Liver (tissue), 9 donors: ENCODE data around the gene LDLR. TPM values are rescaled to one million over a fixed set of nuclear protein-coding genes. Genes with fewer than 3 reads are reported as not detected.
A peak's percentile ranks its signal among the peaks of the same experiment; 100 is the strongest.
"Not testable (repeated sequence)": the region's sequence is repeated elsewhere in the genome, so short reads cannot be mapped to it uniquely, and the experiment has no call there.

Source experiments
- DNase-seq: peaks from one replicate; pipeline ENCODE4 v3.0.0-alpha.2; 2017; ENCODE audit warnings: low spot score
- H3K27ac ChIP-seq, 2 donors: one replicate each; pipeline ENCODE4 v1.7.0; 2013; ENCODE audit warnings: inconsistent platforms in 2 of 2, low read length in 2 of 2, control low read depth in 1 of 2, low read depth in 1 of 2, mild to moderate bottlenecking in 1 of 2
- H3K27me3 ChIP-seq, 4 donors: one replicate each; pipeline versions ENCODE4 v1.6.1 to v1.7.0; 2013; ENCODE audit warnings: low read length in 3 of 4, inconsistent platforms in 1 of 4, mild to moderate bottlenecking in 1 of 4, moderate library complexity in 1 of 4; ENCODE audit not compliant: control insufficient read depth in 4 of 4, insufficient read depth in 4 of 4
- H3K36me3 ChIP-seq, 4 donors: one replicate each; pipeline versions ENCODE4 v1.6.1 to v1.7.0; 2013; ENCODE audit warnings: low read length in 3 of 4, mild to moderate bottlenecking in 3 of 4, low read depth in 1 of 4, moderate library complexity in 1 of 4; ENCODE audit not compliant: control insufficient read depth in 4 of 4, insufficient read depth in 3 of 4
- H3K4me1 ChIP-seq, 4 donors: one replicate each; pipeline versions ENCODE4 v1.6.1 to v1.7.0; 2013; ENCODE audit warnings: low read length in 3 of 4, mild to moderate bottlenecking in 3 of 4, moderate library complexity in 1 of 4; ENCODE audit not compliant: control insufficient read depth in 4 of 4, insufficient read depth in 4 of 4
- H3K4me3 ChIP-seq, 3 donors: one replicate each; pipeline versions ENCODE4 v1.6.1 to v1.7.0; 2013; ENCODE audit warnings: low read length in 3 of 3, control low read depth in 1 of 3, low read depth in 1 of 3, mild to moderate bottlenecking in 1 of 3
- H3K9ac ChIP-seq, 2 donors: one replicate each; pipeline ENCODE4 v1.7.0; 2013; ENCODE audit warnings: low read length in 2 of 2, mild to moderate bottlenecking in 2 of 2, moderate library complexity in 2 of 2, control low read depth in 1 of 2, low read depth in 1 of 2
- H3K9me3 ChIP-seq, 4 donors: one replicate each; pipeline versions ENCODE4 v1.6.1 to v1.7.0; 2013; ENCODE audit warnings: low read length in 3 of 4; ENCODE audit not compliant: control insufficient read depth in 4 of 4
- ATF3 ChIP-seq: IDR thresholded peaks from 2 replicates; pipeline ENCODE4 v1.6.1; 2016; ENCODE audit warnings: antibody characterized with exemption
- CTCF ChIP-seq: fragments of 150-350 bp; IDR thresholded peaks from 2 replicates; pipeline ENCODE4 v1.5.1; 2017; ENCODE audit warnings: improper control_type of control experiment, low read depth, low read length; ENCODE audit not compliant: missing input control
- EGR1 ChIP-seq, 2 donors: IDR thresholded peaks; 2 replicates each; pipeline ENCODE4 v1.6.1; 2016 to 2018; ENCODE audit warnings: antibody characterized with exemption in 2 of 2, low read depth in 2 of 2
- FOXA1 ChIP-seq: IDR thresholded peaks from 2 replicates; pipeline ENCODE4 v1.6.1; 2016; ENCODE audit warnings: antibody characterized with exemption
- FOXA2 ChIP-seq: IDR thresholded peaks from 2 replicates; pipeline ENCODE4 v1.6.1; 2016; ENCODE audit warnings: antibody characterized with exemption
- GABPA ChIP-seq, 2 donors: IDR thresholded peaks in 1 of 2; conservative IDR thresholded peaks in 1 of 2; 2 replicates each; pipeline ENCODE4 v1.6.1; 2016; ENCODE audit warnings: antibody characterized with exemption in 2 of 2, mild to moderate bottlenecking in 1 of 2, moderate library complexity in 1 of 2
- HNF4A ChIP-seq, 2 donors: conservative IDR thresholded peaks; 2 replicates each; pipeline ENCODE4 v1.6.1; 2016; ENCODE audit warnings: antibody characterized with exemption in 2 of 2, mild to moderate bottlenecking in 2 of 2
- REST ChIP-seq: IDR thresholded peaks from 2 replicates; pipeline ENCODE4 v1.6.1; 2016; ENCODE audit warnings: antibody characterized with exemption, mild to moderate bottlenecking
- RXRA ChIP-seq, 2 donors: IDR thresholded peaks; 2 replicates each; pipeline ENCODE4 v1.6.1; 2017 to 2018; ENCODE audit warnings: antibody characterized with exemption in 2 of 2, mild to moderate bottlenecking in 1 of 2
- SP1 ChIP-seq: IDR thresholded peaks from 2 replicates; pipeline ENCODE4 v1.6.1; 2018; ENCODE audit warnings: antibody characterized with exemption, mild to moderate bottlenecking
- TAF1 ChIP-seq: conservative IDR thresholded peaks from 2 replicates; pipeline ENCODE4 v1.6.1; 2016; ENCODE audit warnings: antibody characterized with exemption, mild to moderate bottlenecking
- YY1 ChIP-seq: IDR thresholded peaks from 2 replicates; pipeline ENCODE4 v1.6.1; 2016; ENCODE audit warnings: antibody characterized with exemption, mild to moderate bottlenecking
- ZBTB33 ChIP-seq: IDR thresholded peaks from 2 replicates; pipeline ENCODE4 v1.6.1; 2016; ENCODE audit warnings: antibody characterized with exemption
- WGBS: extraction: QIAGEN DNeasy Blood & Tissue Kit; methylation state at CpG from one replicate; pipeline ENCODE4 v1.1.7; 2013; 5-methylcytosine and 5-hydroxymethylcytosine counted together
- polyA plus RNA-seq, 2 donors: library from polyadenylated mRNA; stranded (reverse) in 1 of 2; unstranded in 1 of 2; fragments of 200-250 nt in 1 of 2; fragments of >200 nt in 1 of 2; fragmentation: Nextera tagmentation in 1 of 2; extraction: Ambion mirVana in 1 of 2; gene quantifications; one replicate each; pipeline versions ENCODE4 v1.2.1 to v1.2.3, GENCODE V29; 2013 to 2015
- total RNA-seq, 2 donors: library from RNA; depleted of rRNA; stranded (reverse); fragments of >200 nt; gene quantifications; one replicate each; pipeline ENCODE4 v1.2.3, GENCODE V29; 2014
- donor health status: healthy.
- donor health status: healthy.
- donor health status: healthy.
- donor health status: healthy.
- donor health status: healthy.

Gene LDLR
- total and polyA plus RNA-seq, 4 donors: 17.3 to 141 (median 63.9) TPM

- TF ChIP-seq TAF1: no peak
Observed at GRCh38 chr19:11159598-11160439, 70.6 kb downstream of the LDLR start (continued).

GRCh38 chr19:11160440-11160768 lies 71.1 kb downstream of the LDLR start:
- DNase-seq, H3K36me3 ChIP-seq, H3K27me3 ChIP-seq, H3K4me3 ChIP-seq, H3K9me3 ChIP-seq, H3K9ac ChIP-seq: not testable (repeated sequence)
- Histone ChIP-seq H3K4me1 (peaks cover 1 to 37% (median 25%) of the 10 kb centered on the region in 4 donors), H3K27ac (peak overlapping the region; percentile 94 to 97)
- WGBS: 96% methylated on average over 2 of the region's 2 CpGs

- Histone ChIP-seq H3K4me1 (peaks cover 0 to 26% (median 11%) of the 10 kb centered on the region in 4 donors), H3K4me3 (no peak overlapping the region), H3K9ac (no peak overlapping the region), H3K9me3 (no peaks in the 10 kb centered on the region), H3K27me3 (no peaks in the 10 kb centered on the region), H3K36me3 (peaks cover 0 to 15% (median 8%) of the 10 kb centered on the region in 4 donors), H3K27ac (peak overlapping the region; percentile 42 to 79)
- no peak for DNase-seq
- 85% methylated on average over 11 of the region's 11 CpGs for WGBS
- no peak for TF ChIP-seq FOXA1
- no peak for TF ChIP-seq YY1
- TF ChIP-seq ATF3: no peak
- TF ChIP-seq CTCF: no peak
- TF ChIP-seq ZBTB33: no peak
- TF ChIP-seq SP1: no peak
- no peak for TF ChIP-seq EGR1 (IDR thresholded peaks at IDR 0.05; ENCODE audit: low read depth in 2 of 2)
- TF ChIP-seq FOXA2: no peak
- no peak for TF ChIP-seq RXRA (IDR thresholded peaks at IDR 0.05)
- TF ChIP-seq TAF1: no peak
- TF ChIP-seq REST: no peak
- no peak for TF ChIP-seq HNF4A (conservative IDR thresholded peaks at IDR 0.05)
- no peak for TF ChIP-seq GABPA (IDR thresholded peaks at IDR 0.05 in 1 of 2, conservative IDR thresholded peaks at IDR 0.05 in 1 of 2)
Observed at GRCh38 chr19:11164296-11164695, 75.0 kb downstream of the LDLR start.
